Mammary epithelial cell (primary cell): Measurements from ENCODE around the gene FRYL.

ENCODE experiments used
- EZH2 ChIP-seq: IDR thresholded peaks from 2 replicates; pipeline ENCODE4 v1.6.1; 2012; ENCODE audit warnings: low read length, inconsistent platforms, borderline replicate concordance
- TF ChIP-seq, protein P1 (sequence below), 2 donors: IDR thresholded peaks in 1 of 2; conservative IDR thresholded peaks in 1 of 2; 2 replicates each; pipeline ENCODE4 v1.5.1; 2011 to 2012; ENCODE audit warnings: inconsistent platforms in 2 of 2, low read length in 2 of 2, mild to moderate bottlenecking in 2 of 2, control low read depth in 1 of 2, low read depth in 1 of 2; ENCODE audit not compliant: insufficient read depth in 1 of 2; ENCODE audit errors: extremely low read depth in 1 of 2

DNA sequence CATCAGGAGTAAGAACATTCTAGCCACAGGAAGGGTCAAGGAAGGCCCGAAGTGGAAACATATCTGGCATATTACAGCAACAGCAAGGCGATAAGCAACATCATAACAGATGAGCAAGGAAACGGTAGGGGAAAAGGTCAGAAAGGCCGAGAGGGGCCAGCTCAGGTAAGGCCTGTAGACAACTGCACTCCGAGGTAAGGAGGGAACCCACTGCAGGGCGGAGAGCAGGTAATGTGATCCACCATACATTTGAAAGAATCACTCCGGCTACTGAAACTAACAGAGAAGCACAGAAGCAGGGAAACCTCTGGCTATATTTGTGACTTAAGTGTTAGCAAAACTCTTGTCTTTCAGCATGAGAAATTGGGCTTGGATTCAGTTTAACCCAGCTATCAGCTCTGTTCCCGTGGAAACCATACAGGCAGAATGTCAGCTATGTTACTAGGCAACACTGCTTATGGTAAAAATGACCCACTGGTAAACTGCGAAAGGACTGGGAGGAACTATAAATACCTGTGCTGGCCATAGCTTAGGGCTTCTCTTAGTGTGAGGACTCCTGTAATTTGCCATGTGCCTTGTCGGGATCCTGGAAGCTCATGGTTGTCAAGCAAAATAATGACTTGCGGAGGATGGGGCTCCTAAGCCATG is 31.0 kb downstream of the FRYL start:
- TF ChIP-seq, protein P1, sequence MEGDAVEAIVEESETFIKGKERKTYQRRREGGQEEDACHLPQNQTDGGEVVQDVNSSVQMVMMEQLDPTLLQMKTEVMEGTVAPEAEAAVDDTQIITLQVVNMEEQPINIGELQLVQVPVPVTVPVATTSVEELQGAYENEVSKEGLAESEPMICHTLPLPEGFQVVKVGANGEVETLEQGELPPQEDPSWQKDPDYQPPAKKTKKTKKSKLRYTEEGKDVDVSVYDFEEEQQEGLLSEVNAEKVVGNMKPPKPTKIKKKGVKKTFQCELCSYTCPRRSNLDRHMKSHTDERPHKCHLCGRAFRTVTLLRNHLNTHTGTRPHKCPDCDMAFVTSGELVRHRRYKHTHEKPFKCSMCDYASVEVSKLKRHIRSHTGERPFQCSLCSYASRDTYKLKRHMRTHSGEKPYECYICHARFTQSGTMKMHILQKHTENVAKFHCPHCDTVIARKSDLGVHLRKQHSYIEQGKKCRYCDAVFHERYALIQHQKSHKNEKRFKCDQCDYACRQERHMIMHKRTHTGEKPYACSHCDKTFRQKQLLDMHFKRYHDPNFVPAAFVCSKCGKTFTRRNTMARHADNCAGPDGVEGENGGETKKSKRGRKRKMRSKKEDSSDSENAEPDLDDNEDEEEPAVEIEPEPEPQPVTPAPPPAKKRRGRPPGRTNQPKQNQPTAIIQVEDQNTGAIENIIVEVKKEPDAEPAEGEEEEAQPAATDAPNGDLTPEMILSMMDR (conservative IDR thresholded peaks at IDR 0.05 in 1 of 2, IDR thresholded peaks at IDR 0.05 in 1 of 2; ENCODE audit: extremely low read depth in 1 of 2, insufficient read depth in 1 of 2, low read depth in 1 of 2, low read length in 2 of 2) = no peak
- no peak for TF ChIP-seq EZH2
